Adrenal gland (tissue), 12 donors: Measurements from ENCODE around the gene PRKCA. TPM values are rescaled to one million over a fixed set of nuclear protein-coding genes. Genes with fewer than 3 reads are reported as not detected.

Experiments used
- DNase-seq, 7 donors: peaks; one replicate each; pipeline ENCODE4 v3.0.0-alpha.2; 2019 to 2020
- H3K27ac ChIP-seq, 5 donors: fragments of 200-600 bp; sonication (generic) in 4 of 5; 1 replicate in 3 of 5; 2 replicates in 2 of 5; pipeline versions ENCODE4 v1.5.1 to v1.8.0; 2016 to 2020; ENCODE audit warnings: mild to moderate bottlenecking in 1 of 5
- H3K27me3 ChIP-seq: fragments of 200-600 bp; 2 replicates; pipeline ENCODE4 v1.8.0; 2021
- H3K36me3 ChIP-seq, 2 donors: fragments of 200-600 bp; replicated peaks in 1 of 2; 1 replicate in 1 of 2; 2 replicates in 1 of 2; pipeline versions ENCODE4 v1.5.1 to v1.8.0; 2018 to 2022
- H3K4me1 ChIP-seq, 2 donors: fragments of 200-600 bp; replicated peaks in 1 of 2; 1 replicate in 1 of 2; 2 replicates in 1 of 2; pipeline versions ENCODE4 v1.5.1 to v1.8.0; 2018 to 2021
- H3K4me3 ChIP-seq, 4 donors: fragments of 200-600 bp; sonication (generic) in 3 of 4; one replicate each; pipeline ENCODE4 v1.5.1; 2016 to 2018
- H3K9me3 ChIP-seq, 3 donors: fragments of 200-600 bp; sonication (generic) in 1 of 3; replicated peaks in 1 of 3; 1 replicate in 2 of 3; 2 replicates in 1 of 3; pipeline versions ENCODE4 v1.5.1 to v1.8.0; 2016 to 2021
- POLR2A ChIP-seq, 2 donors: fragments of 450-650 bp; IDR thresholded peaks; one replicate each; pipeline ENCODE4 v1.6.1; 2017; ENCODE audit warnings: antibody characterized with exemption in 2 of 2, mild to moderate bottlenecking in 2 of 2, moderate library complexity in 1 of 2
- WGBS, 4 donors: extraction: QIAGEN DNeasy Blood & Tissue Kit in 2 of 4; methylation state at CpG; one replicate each; pipeline versions ENCODE4 v1.1.5 to v1.1.7; 2013 to 2017; 5-methylcytosine and 5-hydroxymethylcytosine counted together
- intact Hi-C, 2 donors: fragments of 100-400 bp; cut with DNase I; formaldehyde crosslinking; loops; one replicate each; pipeline versions ENCODE4 v1.14.1 to v1.15.0; 2022 to 2023
- polyA plus RNA-seq, 3 donors: library from polyadenylated mRNA; stranded (reverse); fragments of 200-250 nt in 2 of 3; fragments of 350-450 nt in 1 of 3; fragmentation: Illumina TruSeq in 1 of 3; extraction: RNeasy Lipid Tissue Mini Kit (QIAGEN cat#74804) in 1 of 3; gene quantifications; one replicate each; pipeline ENCODE4 v1.2.3, GENCODE V29; 2013 to 2014
- total RNA-seq, 9 donors: library from RNA; depleted of rRNA in 4 of 9; stranded (reverse); fragments of >200 nt in 4 of 9; fragments of 120-200 nt in 1 of 9; fragmentation: NEBNext Ultra II Directional in 1 of 9; extraction: Animal tissue kit (Norgen Biotek cat#: 25700) in 1 of 9; gene quantifications; one replicate each; pipeline versions ENCODE4 v1.1.0 to v1.2.4, GENCODE V29; 2013 to 2023
- TF ChIP-seq, protein P1 (sequence below), 6 experiments: fragments of 450-650 bp in 4 of 6; fragments of 200-600 bp in 2 of 6; sonication (generic) in 1 of 6; IDR thresholded peaks; 1 replicate in 5 of 6; 2 replicates in 1 of 6; pipeline versions ENCODE4 v1.5.1 to v1.8.0; 2016 to 2021; ENCODE audit warnings: antibody characterized with exemption in 6 of 6, mild to moderate bottlenecking in 2 of 6, moderate library complexity in 1 of 6
- donor health status: healthy with polysubstance abuse.
- donor health status: Bipolar disorder and iron deficiency.
- donor health status: DM: yes; HTN: yes; CAD: no.
- donor health status: DM: no; HTN: no; CAD: no.
- donor health status: DM: no; HTN: no; CAD: no.
- donor health status: DM: yes; HTN: yes; CAD: no.

PRKCA gene
- total and polyA plus RNA-seq, 12 donors, result 15.1 to 202 (median 84.1) TPM

DNA sequence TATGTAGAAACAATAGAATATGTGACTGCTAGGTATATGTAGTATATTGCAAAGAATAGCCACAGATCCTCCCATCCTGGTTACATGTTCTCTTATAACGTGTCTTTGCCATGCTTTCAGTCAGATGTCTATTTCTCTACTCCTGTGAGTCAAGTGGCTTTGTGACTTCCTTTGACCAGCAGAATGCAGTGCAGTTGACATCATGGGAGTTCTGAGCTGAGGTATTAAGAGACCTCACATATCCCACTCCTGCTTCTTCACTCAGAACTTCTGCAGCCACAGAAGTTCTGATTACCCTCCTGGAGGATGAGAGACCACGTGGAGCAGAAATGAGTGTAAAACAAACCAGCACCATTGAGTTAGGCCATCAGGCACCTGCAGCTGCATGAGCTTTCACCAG is 222.5 kb downstream of the PRKCA start:
- no peaks in the 10 kb centered on the region for H3K27me3 ChIP-seq
- H3K36me3 ChIP-seq, result no peaks in the 10 kb centered on the region
- intact Hi-C loops, result no loop called here
- no peak overlapping the region for H3K27ac ChIP-seq
- no peak for DNase-seq
- H3K9me3 ChIP-seq, result no peaks in the 10 kb centered on the region
- H3K4me1 ChIP-seq, result peaks cover 0 to 19% of the 10 kb centered on the region in 2 donors
- no peak for TF ChIP-seq POLR2A (IDR thresholded peaks at IDR 0.05)
- TF ChIP-seq, protein P1, sequence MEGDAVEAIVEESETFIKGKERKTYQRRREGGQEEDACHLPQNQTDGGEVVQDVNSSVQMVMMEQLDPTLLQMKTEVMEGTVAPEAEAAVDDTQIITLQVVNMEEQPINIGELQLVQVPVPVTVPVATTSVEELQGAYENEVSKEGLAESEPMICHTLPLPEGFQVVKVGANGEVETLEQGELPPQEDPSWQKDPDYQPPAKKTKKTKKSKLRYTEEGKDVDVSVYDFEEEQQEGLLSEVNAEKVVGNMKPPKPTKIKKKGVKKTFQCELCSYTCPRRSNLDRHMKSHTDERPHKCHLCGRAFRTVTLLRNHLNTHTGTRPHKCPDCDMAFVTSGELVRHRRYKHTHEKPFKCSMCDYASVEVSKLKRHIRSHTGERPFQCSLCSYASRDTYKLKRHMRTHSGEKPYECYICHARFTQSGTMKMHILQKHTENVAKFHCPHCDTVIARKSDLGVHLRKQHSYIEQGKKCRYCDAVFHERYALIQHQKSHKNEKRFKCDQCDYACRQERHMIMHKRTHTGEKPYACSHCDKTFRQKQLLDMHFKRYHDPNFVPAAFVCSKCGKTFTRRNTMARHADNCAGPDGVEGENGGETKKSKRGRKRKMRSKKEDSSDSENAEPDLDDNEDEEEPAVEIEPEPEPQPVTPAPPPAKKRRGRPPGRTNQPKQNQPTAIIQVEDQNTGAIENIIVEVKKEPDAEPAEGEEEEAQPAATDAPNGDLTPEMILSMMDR (IDR thresholded peaks at IDR 0.05), result no peak
- H3K4me3 ChIP-seq, result no peak overlapping the region
- 91 to 98% (median 94%) methylated on average over 2 of the region's 2 CpGs for WGBS, 4 donors

DNA sequence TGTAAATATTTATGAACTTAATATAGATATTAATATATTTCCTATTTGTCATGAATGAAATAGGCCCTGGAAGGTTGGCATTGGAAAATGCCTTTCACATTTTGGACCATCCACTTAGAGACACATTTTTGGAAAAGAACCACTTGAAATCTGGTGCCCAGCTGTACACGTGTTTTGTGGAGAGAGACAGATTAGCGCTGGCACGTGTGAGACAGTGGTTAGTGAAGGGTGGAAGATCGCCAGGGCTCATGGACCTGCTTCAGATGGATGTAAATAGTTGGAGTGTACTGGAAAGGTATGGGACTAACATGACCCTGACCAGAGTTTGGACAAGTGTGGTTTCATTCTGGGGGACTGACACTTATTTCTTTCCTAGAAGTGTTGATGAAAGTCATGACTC is 222.9 kb downstream of the PRKCA start:
- H3K36me3 ChIP-seq, result no peaks in the 10 kb centered on the region
- intact Hi-C loops, result no loop called here
- no peak for DNase-seq
- no peak for TF ChIP-seq POLR2A (IDR thresholded peaks at IDR 0.05)
- TF ChIP-seq, protein P1 (IDR thresholded peaks at IDR 0.05), result no peak
- 82 to 94% (median 92%) methylated on average over 4 of the region's 4 CpGs for WGBS, 4 donors
- H3K9me3 ChIP-seq, result no peaks in the 10 kb centered on the region
- peaks cover 0 to 19% of the 10 kb centered on the region in 2 donors for H3K4me1 ChIP-seq
- H3K27ac ChIP-seq, result no peak overlapping the region
- no peak overlapping the region for H3K4me3 ChIP-seq
- H3K27me3 ChIP-seq, result no peaks in the 10 kb centered on the region

DNA sequence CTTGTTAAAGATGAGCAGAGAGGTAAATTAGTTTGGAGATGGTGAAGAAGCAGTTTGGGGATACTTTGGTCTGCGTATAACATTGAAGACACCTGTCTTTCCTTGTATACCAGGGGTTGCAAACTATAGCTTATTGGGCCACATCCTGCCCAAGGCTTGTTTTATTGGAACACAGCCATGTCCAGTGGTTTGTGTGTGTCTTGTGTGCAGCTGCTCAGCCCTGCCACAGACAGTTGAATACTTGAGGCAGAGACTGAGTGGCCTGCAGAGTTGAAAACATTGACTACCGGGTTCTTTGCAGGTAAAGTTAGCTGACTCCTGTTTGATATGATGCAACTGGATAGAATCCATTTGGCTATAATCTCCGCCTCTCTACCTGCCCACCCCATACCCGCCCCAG is 224.4 kb downstream of the PRKCA start:
- TF ChIP-seq, protein P1 (IDR thresholded peaks at IDR 0.05), result no peak
- TF ChIP-seq POLR2A (IDR thresholded peaks at IDR 0.05), result no peak
- intact Hi-C loops, result no loop called here
- H3K36me3 ChIP-seq, result no peaks in the 10 kb centered on the region
- H3K27me3 ChIP-seq, result no peaks in the 10 kb centered on the region
- no peak overlapping the region for H3K4me3 ChIP-seq
- H3K27ac ChIP-seq, result no peak overlapping the region
- peaks cover 0 to 17% of the 10 kb centered on the region in 2 donors for H3K4me1 ChIP-seq
- DNase-seq, result no peak
- WGBS, 4 donors, result 95 to 100% (median 97%) methylated on average over 4 of the region's 4 CpGs
- no peaks in the 10 kb centered on the region for H3K9me3 ChIP-seq

DNA sequence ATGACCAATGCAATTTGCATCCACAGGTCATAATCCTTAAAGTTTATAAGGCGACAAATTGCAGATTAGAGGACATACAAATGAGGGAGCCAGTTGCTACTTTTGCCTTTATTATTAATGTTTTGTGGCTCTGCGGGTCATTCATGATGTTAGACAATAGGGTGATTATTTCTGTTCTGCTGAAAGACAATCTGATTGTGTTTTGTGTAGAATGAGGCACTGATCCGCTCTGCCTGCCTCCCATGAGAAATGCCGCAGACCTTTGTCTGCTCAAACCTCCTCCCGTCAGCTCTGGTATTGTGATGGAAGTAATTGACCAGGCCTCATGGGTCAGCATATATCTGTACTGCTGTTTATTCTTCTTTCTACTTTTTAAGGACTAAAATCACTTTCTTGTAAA is 224.9 kb downstream of the PRKCA start:
- H3K27ac ChIP-seq, result no peak overlapping the region
- intact Hi-C loops, result no loop called here
- no peaks in the 10 kb centered on the region for H3K36me3 ChIP-seq
- H3K9me3 ChIP-seq, result no peaks in the 10 kb centered on the region
- DNase-seq, result no peak
- 92 to 98% (median 97%) methylated on average over 5 of the region's 5 CpGs for WGBS, 4 donors
- H3K4me3 ChIP-seq, result no peak overlapping the region
- TF ChIP-seq POLR2A (IDR thresholded peaks at IDR 0.05), result no peak
- TF ChIP-seq, protein P1 (IDR thresholded peaks at IDR 0.05), result no peak
- H3K4me1 ChIP-seq, result peaks cover 0 to 21% of the 10 kb centered on the region in 2 donors
- no peaks in the 10 kb centered on the region for H3K27me3 ChIP-seq
